GM19025 (cell line): Measurements from ENCODE around the gene FAM13C.

Experiments used
- ATAC-seq: cut with Tn5 transposase; IDR thresholded peaks from one replicate; pipeline ENCODE4 v1.9.1; 2021; ENCODE audit warnings: mild to moderate bottlenecking, low read depth, moderate library complexity; ENCODE audit not compliant: unreplicated experiment

FAM13C gene

DNA sequence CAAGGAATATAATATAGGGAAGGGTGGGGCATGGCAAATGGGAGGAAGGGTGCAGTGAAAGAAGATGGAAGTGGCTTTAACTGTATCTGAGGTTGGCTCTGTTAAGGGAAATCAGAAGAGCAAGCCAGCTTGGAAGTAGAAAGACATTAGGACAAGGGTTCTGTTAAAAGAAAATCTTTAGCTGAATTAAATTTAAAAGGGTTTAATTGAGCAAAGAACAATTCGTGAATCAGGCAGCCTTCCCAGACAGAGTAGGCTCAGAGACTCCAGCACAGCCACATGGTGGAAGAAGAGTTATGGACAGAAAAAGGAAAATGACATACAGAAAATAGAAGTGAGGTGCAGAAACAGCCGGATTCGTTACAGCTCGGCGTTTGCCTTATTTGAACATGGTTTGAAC lies 42.0 kb downstream of the FAM13C start:
- no peak for ATAC-seq

DNA sequence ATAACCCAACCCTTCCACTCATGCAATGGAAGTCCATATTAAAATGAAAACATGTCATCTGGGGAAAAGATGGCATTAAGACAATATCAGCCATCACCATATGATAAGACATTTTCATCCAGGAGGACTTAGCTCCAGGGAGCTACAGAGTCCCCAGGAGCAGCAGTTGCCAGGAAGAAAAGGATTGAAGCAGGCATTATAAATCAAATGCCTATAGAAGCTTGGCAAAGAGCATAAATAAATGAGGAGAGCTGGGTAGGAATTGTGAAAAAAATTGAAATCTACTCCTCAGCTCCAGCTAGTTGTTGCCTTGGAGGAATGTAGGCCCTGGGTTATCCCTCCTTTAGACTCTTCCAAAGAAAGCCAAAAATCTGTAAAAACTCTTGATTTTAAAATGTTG lies 42.5 kb downstream of the FAM13C start:
- no peak for ATAC-seq

DNA sequence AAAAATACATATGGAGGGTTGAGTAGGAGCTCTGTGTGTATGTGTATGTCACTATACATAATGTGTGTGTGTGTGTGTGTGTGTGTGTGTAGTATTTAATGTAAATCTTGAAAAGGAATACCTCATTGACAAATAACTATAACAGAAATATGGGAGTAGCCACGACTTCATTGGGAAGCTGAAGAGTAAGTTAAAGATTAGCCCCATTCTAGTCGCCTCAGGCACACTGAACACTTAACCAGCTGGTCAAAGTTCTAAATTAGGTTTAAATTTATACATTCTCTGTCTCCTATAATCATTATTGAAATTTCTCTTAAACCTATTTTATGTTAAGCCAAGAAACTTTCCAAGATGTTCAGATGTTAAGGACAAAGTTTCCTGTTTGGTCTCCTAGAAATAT lies 45.3 kb downstream of the FAM13C start:
- no peak for ATAC-seq

DNA sequence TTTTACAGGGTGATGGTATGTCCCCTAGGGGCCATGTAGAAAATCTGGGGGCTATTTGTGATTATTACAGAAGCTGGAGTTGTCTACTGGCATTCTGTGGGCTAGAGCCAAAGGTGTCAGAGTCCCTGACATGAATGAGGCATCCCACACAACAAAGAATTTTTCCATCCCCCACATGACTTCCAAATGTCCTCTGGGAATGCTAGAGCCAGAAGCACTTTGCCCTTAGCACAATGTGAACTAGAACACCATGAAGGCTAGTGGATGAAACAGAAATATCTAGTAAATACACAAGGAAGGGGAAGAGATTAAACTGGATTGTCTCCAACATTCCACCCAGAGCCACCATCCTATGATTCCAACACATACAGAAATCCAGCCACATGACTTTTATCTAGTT lies 46.9 kb downstream of the FAM13C start:
- ATAC-seq: no peak

DNA sequence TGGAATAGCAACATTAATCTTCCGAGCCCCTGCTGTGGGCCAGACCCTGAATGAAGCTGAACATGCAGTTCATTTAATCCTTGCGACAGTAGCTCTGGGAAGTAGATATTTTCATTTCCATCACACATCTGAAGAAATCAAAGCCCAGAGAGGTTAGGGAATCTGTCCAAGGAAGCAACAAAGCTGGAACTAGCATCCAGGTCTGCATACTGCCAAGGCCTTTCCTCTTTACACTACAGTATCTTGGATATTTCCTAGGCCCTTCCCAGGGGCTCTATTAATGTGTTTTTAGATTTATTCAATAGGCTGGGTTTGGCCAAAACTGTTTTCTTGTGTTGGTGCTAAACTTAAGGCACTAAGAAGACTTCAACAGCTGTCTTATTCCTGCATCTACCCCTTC lies 48.1 kb downstream of the FAM13C start:
- no peak for ATAC-seq

DNA sequence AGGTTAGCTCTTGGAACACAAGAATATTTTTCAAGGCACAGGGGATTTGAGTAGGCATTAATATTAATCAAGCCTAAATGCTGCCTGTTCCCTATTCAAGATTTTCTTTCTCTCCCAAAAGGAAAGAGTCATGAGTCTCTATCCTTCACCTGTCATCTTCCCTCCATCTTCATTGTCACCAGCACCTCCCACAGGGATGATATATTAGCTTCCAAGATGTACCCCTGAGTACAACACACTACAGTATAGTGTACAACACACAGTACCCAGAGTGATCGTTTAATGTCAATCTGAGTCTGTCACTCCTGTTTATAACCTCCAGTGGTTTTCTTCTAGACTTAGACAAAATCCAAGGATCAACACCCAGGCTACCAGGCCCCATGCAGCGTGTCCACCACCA lies 50.1 kb downstream of the FAM13C start:
- no peak for ATAC-seq

DNA sequence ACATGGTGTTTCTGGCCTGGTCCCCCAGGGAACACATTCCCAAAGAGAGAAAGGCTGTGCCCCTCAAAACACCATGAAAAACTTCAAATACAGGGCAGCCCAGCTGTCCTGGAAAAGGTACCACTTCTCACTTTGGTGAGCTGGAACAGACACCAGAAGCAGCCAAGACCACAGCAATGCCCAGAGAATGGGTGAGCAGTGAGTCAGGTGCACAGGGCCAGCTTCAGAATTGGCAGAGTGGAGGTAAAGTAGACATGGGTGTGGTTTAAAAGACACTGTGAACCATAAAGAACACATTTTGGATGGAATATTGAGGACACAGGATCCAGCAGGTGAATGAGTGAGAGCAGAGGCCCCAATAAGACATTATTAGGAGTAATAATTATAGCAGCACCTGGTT lies 51.3 kb downstream of the FAM13C start:
- no peak for ATAC-seq

DNA sequence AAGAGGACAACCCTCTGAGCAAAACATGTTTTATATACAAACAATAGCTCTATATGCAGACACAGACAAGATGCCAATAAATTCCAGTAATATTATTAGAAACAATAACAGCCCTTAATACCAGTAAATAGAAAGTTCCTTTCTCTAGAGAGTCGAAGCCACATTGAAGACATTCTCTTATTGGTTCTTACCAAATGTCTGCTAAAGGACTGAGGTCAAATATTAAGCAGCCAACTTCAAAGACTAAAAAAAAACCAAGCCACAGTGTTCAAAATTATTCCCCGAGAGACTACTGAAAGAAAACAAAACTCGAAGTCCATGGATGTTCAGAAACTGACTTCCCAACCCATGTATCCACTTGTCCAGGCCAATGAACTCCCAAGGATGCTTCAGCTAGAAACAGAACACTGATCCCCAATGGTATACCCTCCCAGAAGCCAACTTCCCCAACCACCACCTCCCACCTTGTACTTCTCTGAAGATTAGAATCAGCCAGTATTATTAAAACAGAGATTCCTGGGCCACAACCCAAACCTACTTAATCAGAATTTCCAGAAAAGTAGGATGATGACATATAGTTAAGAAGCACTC lies 51.9 kb downstream of the FAM13C start:
- ATAC-seq: no peak

DNA sequence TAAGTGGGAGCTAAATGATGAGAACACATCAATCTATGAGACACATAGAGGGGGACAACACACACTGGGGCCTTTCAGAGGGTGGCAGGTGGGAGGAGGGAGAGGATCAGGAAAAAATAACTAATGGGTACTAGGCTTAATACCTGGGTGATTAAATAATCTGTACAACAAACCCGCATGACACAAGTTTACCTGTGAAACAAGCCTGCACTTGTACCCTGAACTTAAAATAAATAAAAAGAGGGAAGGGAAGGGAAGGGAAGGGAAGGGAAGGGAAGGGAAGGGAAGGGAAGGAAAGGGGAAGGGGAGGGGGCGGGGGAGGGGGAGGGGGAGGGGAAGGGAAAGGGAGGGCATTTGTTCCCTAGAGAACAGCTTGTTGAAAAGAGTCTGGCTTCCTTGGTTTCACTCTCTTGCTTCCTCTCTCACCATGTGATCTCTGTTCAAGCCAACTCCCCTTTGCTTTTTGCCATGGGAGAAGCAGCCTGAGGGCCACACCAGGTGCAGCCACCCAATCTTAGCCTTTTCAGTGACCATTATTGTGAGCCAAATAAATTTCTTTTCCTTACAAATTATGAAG lies 57.7 kb downstream of the FAM13C start:
- ATAC-seq: no peak

DNA sequence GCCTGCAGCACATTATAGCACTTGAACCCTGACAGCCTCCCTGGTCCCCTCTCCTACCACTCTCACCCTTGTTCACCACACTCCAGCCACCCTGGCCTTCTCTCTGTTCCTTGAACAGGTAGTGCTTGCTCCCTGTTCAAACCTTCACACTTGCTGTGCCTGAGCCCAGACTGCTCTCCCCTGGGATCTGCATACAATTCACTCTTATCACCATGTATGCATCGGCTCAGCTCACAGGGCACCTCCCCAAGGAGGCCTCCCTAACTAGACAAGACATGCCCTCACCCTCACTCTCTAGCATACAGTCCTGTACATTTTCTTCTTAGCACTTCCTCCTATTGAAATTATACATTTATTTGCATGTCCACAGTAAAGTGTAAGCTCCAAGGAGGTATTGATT lies 59.3 kb downstream of the FAM13C start:
- ATAC-seq: no peak

DNA sequence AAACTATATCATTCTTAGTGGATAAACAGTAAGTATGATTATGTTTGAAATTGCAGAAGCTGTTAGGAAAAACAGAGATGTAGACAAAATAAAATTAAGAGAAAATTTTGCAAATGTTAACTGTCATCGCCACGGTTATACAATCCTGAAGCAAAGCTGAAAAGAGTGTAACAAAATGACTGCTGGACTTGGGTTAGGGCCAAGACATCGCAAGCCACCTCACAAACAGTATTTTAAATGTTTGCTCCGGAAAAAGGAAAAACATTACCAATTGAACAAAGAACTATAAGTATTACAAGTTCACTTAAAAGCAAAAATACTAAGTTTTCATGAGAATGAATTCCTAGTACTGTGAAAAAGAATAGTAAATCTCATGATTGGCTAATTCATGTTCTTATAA lies 60.0 kb downstream of the FAM13C start:
- ATAC-seq: no peak

DNA sequence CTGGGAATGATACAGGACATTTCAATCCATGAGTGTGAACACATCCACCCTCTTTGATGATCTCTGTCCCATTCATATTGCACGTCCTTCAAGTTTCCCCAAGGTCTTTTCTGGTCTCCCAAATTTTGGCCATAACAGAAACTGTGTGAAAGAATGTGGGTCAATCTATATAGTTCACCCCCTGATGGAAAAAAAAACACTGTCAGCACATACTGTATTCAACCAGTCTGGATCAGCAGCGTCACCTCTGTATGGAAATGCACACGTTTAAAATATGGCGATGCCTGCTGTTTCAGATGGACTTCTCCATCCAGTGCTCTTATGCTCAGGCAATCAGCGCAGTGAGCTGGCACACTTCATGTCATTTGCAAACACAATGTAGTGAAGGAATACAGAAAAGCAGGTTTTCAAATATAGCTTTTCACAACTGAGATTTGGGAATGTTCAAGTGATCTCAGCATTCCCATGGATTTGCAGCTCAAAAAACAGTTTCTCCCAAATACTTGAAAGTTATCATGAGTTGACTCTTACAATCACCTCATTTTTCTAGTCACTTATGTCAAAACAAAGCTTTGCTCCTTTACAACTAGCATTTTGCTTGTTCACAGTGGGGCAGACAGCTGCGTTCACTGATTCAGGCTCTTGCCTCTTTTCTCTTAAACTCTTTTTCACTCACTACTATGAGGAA lies 61.1 kb downstream of the FAM13C start:
- ATAC-seq: no peak

DNA sequence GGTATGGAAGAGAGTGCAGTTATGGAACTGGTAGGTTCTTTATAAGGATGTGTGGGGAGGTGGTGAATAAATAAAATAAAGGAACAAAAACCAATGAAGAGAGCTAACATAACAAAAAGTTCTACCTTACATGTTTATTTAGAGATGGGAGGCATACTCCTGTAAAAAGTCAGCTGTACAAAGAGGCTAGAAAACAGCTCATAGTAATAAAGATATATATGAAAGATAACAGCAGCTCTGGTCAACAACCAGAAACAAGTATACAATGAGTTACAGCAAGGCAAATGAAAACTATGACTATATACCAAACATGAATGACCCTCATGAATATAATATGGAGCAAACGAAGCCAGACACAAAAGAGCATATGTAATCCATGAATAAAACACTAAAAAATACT lies 62.0 kb downstream of the FAM13C start:
- no peak for ATAC-seq

DNA sequence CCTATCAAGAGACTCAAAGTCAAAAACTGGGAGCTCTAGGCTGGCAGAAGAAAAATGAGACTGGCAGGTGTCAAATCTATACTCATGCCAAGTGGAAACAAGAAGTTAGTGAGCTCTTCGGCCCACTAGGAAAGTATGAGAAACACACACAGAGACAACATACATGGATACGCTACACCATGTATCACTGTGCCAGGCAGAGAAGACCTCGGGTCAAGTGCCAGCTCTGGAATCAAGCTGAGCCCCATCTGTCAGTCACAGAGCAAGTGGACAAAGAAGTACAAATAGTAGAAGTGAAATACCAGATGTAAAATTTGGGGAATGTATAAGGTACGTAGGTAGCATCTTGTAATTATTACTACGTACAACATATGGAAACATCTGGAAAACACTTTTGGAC lies 62.4 kb downstream of the FAM13C start:
- ATAC-seq: no peak

DNA sequence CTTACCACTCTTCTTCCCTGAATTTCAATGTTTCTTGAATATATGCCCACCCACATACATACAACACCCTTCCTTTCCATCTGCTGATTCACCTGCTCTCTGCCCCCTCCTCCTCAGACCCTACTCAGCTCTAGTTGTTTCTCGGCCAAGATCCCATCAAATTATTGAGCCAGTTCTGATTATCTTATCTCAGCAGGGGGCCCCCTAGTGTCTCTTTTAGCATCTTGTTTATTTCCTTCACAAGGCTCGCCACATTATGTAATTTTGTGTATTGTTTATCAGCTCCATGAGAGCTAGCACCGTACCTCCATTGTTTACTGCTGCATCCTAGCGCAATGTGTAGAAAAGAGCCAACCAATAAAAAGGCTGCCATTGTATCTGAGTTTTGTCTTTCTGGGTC lies 71.9 kb downstream of the FAM13C start:
- ATAC-seq: no peak

DNA sequence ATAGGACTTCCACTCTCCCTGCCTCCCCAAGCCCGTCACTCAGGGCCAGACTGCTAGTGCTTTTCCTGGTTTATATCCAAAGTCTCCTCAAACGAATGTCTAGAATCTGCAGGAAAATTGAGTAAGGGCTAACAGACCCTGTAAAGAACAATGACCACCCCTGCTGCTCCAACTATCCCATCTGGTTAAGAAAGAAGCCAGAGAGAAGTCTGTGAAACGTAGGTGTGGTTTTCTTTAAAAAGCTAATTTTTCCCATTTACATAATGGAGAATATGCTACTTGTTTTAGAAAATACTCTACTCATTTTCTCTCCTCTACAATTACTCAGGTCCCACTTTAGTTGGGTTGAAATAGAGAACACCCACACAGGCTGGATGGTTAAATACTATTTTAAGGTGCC lies 72.5 kb downstream of the FAM13C start:
- no peak for ATAC-seq

DNA sequence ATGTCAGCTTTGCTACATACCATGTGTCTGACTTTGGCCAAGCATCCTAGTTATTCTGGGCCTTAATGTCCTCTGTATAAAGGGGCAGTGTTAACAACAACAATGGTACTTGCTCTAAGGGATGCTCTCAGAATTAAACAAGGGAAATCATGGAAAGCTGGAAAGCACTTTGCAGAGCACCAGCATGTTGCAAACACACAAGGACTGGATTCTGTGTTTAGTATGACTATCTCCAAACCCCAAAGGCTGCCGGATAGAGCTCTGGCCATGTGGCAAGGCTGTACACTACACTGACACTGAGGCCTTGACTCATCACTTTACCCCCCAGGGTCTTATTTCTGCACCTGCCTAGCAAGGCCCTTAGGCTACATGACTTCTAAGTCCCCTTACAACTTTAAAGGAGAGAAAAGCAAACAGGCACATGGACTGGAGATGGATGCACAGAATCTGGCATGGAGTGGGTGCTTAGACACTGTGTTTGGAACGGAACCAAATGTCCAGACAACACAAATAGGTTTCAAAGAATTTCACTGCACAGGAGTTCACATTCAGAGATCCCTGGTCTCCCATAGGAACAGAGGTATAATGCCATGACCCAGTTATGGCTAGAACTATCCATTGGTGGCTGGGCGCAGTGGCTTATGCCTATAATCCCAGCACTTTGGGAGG lies 74.6 kb downstream of the FAM13C start:
- no peak for ATAC-seq

DNA sequence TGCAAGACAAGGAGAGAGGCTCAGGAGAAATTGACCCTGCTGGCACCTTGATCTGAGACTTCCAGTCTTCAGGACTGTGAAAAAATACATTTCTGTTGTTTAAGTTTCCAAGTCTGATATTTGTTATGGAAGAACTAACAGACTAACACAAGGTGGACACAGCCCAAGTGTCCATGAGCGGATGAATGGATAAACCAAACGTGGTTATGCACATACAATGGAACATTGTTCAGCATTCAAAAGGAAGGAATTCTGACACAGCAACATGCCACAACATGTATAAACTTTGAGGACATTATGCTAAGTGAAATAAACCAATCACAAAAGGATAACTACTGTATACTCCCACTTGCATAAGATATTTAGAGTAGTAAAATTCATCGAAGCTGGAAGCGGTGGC lies 76.5 kb downstream of the FAM13C start:
- no peak for ATAC-seq

DNA sequence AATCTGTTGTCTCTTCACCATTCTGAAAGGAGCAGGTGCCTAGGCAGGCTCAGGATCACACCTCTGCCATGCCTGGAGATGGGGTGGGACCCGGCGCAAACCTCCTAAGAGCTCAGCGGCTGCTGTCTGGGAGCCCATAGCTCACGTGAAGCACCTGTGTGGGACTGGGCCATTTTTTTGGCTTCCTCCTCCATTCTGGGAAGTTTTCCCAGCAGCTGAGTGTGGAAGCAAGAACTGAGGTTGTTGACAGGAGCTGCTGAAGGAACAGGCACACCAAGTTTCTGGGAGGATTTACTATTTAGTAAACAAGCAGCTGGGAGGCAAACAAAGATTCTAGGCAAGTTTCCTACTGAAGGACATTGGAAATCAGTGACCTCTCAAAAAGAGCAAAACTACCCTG lies 77.3 kb downstream of the FAM13C start:
- ATAC-seq: no peak

DNA sequence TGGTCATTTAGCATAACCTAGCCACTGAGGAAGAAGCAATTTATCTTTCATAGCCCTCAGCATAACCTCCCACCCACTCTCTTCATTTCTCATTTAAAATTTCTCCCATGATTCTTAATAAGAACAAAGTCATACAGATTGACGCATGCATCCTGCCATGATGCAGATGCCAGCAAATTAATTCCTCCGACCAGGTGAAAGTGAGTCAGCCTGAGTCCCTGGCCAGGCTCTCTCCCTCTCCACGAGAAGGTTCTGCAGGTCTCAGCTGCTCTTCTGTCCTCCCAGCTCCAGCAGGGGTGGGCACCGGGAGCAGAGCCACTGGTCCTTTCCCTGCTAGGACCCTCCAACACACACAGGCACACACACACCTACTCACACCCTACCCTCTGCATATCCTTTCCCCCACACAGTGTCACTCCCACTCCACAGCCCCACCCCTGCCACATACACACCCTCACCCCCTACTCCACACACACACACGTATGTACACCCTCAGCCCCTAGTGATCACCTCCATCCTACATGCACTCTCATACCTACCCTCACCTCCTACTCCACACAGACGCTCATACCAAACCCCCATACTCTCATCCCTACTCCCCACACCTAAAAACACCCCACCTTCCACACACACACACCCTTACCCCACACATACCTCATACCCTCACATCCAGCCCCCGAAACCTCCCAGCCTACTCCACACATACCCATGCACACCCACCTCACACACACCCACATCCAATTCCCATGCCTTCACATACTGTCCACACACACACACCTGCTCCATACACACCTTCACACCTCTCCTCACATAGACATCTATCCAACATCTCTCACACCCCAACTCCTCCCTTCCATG lies 78.0 kb downstream of the FAM13C start:
- no peak for ATAC-seq
